NCI-H2107 treated with DMSO at 0.1 percent for 48 hours (cell line): ENCODE data around the gene PPM1E.
A peak's percentile ranks its signal among the peaks of the same experiment; 100 is the strongest.
"Not testable (repeated sequence)": the region's sequence is repeated elsewhere in the genome, so short reads cannot be mapped to it uniquely, and the experiment has no call there.

Experiments
- DNase-seq: peaks from one replicate; lab custom pipeline; 2025; ENCODE audit not compliant: unreplicated experiment; lab: John Stamatoyannopoulos, UW

PPM1E gene

DNA sequence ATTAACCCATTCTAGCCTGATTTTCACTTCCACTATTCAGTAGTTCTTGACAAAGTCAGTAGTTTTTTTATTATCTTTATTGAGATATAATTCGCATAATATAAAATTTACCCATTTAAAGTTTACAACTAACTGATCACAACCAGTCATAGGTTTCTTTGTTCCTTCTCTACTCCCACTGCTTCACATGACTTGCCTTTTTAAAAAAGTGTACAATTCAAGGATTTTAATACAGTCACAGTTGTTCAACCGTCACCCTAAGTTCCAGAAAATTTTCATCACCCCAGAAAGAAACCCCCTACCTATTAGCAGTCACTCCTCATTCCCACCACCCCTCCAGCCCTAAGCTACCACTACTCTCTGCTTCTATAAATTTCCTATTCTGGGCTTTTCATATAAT, 188.5 kb downstream of the PPM1E start:
- DNase-seq = no peak

DNA sequence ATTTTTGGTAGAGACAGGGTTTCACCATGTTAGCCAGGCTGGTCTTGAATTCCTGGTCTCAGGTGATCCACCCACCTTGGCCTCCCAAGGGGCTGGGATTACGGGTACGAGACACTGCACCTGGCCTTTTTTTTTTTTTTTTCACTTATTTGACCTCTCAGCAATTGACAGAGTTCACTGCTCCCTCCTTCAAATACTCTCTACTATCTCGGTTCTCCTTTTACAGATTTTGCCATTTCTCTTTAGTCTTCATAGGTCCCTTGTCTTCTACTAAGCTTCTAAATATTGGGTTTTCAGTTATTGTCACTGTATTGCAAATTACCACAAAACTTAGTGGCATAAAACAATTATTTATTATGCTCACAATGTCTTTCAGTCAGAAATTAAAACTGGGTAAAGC, 191.8 kb downstream of the PPM1E start:
- DNase-seq = no peak

DNA sequence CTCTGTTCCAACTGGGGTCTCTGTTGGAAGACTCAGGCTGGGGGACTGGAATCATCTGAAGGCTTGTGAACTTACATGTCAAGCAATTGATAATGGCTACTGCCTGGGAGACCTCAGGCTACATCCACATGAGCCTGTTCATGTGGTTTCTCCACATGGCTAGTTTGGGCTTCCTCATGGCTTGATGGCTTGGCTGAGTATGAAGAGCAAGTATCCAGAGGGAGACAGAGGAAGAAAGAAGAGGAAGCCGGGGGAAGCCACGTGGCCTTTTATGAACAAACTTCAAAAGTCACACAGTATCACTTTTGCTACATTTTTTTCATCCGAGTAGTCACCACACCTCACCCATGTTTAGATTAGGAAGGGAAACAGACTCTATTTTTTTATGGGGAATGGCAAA, 192.2 kb downstream of the PPM1E start:
- no peak for DNase-seq

- not testable (repeated sequence) for DNase-seq
Measured at GRCh38 chr17:58954358-58954757, 198.7 kb downstream of the PPM1E start.

GRCh38 chr17:58956997-58957724, 201.5 kb downstream of the PPM1E start:
- no peak for DNase-seq

DNA sequence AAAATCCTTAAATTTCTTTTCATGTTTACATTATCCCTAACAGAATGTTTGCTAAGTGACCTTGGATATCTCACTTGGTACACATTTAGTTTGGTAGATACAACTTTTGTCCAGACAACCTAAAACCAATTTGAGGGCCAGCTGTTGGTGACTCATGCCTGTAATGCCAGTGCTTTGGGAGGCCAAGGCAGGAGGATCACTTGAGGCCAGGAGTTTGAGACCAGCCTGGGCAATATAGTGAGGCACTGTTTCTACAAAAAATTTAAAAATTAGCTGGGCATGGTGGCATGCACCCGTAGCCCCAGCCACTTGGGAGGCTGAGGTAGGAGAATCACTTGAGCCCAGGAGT, 202.0 kb downstream of the PPM1E start:
- not testable (repeated sequence) for DNase-seq

DNA sequence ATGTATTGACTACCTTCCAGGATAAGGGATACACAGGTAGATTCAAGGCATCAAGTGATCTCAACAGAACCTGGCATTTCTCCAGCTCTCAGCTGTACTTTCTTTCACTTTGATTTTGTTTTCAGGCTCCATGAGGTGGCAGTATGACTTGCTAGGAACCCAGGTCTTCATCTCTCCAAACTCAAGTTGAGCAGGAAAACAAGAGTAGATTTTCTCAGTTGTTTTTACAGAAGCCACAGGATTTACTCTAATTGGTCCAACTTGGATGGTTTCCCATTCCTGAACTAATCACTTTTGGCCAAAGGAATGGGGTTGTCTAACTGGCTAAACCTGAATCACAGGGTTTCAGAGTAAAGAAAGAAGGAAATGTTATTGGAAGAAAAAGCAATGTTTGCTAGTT, 204.4 kb downstream of the PPM1E start:
- DNase-seq = peak; percentile 34

GRCh38 chr17:58965221-58965620, 209.6 kb downstream of the PPM1E start:
- no peak for DNase-seq

- no peak for DNase-seq
Measured at GRCh38 chr17:58966208-58966607, 210.6 kb downstream of the PPM1E start.

DNA sequence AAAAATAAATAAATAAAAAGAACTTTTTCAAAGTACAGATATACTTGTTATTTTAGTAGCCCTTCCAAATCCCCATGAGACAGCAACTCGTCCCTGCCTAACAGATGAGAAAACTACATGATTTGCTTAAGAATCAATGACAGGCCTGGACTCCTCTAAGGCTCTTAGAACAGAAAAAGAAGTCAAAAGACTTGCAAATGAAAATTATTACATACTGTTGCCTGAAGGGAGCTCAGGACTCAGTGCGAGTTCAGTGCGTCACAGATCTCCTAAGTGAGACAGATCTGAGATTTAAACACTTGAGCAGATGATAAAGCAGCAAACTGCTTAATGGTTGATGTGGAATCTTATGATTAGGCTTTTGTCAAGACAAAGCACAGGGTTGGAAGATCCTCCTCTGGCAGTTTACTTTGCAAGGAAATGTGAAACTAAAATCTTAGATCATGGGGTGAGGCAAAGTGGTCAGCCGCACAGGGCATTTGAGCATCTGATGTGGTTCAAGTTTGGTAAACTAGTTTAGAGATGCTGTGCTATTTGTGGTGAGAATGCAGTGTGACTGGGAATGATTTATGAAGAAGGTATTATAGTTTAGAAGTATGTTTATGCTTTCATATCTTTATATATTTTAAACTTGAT, 212.9 kb downstream of the PPM1E start:
- DNase-seq = no peak

DNA sequence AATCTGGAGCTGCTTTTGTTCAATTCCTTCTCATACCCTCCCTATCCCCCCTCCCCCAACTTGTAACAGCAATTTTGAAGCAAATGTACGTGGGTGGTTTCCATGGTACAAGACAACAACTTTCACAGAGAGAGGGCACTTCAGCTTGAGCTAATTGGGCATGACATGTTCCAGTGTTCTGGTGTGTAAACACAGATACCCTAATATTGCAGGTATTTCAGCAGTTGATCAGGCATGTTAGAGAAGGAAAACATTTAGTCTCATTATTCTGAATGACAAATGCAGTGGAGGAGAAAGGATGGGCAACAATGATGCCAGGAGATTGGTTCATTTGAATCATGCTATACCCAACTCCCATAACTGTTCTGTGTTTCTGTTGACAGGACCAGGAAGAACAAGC, 213.5 kb downstream of the PPM1E start:
- peak; percentile 80 for DNase-seq

DNA sequence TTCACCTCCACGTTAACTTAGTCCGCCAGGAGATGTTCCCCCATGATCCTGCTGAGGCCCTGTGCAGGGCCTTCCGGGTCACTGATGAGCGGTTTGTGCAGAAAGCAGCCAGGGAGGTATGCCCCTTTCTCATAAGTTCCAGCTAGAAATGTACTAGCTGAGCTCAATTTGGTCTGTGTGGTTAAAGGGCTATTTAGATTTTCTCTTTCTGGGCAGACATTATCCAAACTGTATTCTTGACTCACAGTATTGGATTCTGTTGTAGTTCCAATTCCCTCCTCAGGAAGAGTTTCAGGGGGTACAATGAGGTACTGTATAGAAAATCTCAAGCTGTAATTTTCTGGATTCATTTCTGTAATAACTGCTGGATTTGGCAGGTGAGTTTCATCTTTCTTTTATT, 214.0 kb downstream of the PPM1E start:
- no peak for DNase-seq

- DNase-seq = no peak
Measured at GRCh38 chr17:58970609-58971450, 215.2 kb downstream of the PPM1E start.

DNA sequence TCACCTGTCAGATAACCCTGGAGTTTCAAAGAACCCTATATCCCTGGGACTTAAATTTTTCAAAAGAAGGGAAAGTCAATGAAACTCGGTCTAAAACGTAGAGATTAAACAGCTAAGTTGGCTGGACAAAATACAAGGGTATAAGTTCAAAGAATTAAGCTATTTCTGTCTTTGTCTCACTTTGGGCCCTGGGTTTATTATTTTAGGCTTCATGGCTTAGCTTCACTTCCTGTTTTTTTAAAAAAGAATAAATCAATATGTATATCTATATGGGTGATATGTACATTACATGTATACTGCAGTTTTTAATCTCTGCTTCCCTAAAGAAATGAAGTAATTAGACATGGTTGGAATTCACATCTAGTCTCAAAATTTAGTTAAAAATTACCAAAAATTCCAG, 218.7 kb downstream of the PPM1E start:
- DNase-seq = no peak

- no peak for DNase-seq
Measured at GRCh38 chr17:58976541-58976940, 220.9 kb downstream of the PPM1E start.

GRCh38 chr17:58980706-58981481, 225.2 kb downstream of the PPM1E start:
- no peak for DNase-seq

DNA sequence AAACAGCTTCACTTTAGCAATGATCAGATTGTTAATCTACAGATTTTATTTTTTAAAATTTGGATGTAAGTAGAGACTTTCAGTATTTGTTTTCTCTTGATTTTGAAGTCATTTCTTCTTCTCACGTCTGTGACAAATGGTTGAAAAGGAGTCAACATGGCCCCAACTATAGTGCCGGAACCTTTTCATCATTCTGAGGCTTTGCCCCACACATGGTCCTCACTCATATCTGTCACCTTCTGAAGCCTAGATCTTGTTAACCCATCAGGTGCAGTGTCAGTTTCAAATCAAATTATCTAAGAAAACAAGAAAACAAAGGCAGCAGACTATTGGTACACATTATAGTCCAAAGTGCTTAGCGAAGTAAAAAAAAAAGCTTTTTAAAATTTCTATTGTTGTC, 227.0 kb downstream of the PPM1E start:
- no peak for DNase-seq

DNA sequence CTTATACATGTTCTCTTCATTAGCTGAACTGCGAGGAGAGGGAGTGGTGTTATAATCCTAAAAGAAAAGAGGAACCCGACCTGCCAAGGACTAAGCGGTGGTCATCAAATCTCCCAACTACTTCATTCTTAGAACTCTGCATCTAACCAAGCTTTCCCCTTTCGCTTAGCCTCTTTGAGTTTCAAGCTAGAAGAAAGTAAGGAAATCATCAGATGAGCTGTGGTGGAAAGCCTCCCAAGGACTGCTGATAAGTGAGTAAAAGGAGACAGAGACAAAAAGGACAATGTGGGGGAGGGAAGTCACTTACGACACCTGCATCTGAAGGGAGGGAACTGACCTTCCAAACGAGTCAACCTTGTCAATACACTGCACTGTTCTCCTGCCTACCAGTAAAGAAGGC, 229.7 kb downstream of the PPM1E start:
- DNase-seq = no peak

DNA sequence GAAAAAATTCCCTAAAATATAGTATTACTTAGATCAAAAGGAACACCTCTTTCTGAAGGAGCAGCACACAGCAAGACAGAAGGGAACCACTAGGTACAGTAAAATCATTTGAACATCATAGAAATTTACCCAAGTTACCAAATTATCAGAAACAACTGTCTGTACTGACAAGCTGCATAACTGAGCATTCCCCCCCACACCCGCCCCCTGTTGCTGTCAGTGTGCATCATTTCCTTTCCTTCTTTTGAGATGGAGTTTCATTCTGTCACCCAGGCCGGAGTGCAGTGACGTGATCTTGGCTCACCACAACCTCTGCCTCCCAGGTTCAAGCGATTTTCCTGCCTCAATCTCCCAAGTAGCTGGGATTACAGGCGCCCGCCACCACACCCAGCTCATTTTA, 230.3 kb downstream of the PPM1E start:
- DNase-seq = no peak

DNA sequence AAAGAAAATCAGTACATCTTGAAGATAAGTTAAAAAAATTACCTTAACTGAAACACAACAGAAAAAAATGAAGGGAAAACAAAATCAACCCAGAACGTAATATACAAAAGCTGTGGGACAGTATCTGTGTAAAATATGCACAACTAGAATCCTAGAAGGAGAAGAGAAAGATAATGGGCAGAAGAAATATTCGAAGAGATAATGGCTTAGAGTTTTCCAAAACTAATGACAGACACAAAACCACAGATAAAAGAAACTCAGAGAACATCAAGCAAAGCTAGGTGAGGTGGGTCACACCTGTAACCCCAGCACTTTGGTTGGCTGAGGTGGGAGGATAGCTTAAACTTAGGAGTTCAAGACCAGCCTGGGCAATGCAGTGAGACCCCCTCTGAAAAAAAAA, 234.0 kb downstream of the PPM1E start:
- DNase-seq = no peak

GRCh38 chr17:58991718-58992331, 236.2 kb downstream of the PPM1E start:
- DNase-seq = no peak
